ENCODE data around the gene TNFRSF19.

TNFRSF19 gene

DNA sequence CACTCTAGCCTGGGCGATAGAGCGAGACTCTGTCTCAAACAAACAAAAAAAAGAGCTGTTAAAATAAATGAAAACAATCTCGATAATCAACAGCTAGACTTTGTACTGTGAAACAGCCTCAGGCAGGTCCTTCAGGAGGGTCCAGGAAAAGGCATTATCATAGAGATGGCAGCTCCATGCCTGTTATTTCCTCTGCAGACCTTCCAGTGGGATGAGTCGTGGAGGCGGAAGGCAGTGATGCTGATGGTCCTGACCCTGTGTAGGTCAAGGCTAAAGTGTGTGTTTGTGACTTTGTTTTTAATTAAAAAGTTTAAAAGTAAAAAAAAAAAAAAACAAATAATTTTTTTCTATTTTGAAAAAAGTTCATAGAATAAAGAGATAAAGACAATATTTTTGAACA is 117.4 kb downstream of the TNFRSF19 start:
- peak; percentile 41 for DNase-seq

DNA sequence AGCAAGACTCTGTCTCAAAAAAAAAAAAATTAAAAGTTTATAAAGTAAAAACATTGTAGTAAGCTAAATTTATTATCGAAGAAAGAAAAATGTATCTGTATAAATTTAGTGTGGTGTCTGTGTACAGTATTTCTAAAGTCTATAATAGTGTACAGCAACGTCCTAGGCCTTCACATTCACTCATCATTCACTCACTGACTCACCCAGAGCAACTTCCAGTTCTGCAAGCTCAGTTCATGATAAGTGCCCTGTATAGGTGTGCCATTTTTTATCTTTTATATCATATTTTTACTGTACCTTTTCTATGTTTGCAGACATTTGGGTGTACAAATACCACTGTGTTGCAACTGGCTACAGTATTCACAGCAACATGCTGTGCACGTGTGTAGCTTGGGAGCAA is 118.1 kb downstream of the TNFRSF19 start:
- DNase-seq, result no peak

DNA sequence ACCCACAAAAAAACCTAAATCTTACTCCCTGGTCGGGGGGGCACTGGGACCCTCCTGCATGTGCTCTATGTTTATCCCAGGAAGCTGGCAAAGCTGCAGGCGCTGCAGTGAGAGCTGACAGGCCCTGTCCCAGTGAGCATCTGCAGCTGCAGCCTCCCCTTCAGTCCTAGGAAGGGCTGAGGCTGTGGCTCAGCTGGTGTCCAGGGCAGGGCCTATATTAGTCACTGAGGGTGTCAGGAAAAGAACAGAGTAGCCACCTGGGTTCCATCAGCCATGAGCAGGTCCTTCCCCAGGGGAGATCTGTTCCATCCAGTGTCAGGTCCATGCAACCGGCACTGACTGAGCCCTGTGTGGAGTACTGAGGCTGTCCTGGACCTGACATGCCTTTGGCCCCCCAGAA is 120.5 kb downstream of the TNFRSF19 start:
- no peak for DNase-seq

DNA sequence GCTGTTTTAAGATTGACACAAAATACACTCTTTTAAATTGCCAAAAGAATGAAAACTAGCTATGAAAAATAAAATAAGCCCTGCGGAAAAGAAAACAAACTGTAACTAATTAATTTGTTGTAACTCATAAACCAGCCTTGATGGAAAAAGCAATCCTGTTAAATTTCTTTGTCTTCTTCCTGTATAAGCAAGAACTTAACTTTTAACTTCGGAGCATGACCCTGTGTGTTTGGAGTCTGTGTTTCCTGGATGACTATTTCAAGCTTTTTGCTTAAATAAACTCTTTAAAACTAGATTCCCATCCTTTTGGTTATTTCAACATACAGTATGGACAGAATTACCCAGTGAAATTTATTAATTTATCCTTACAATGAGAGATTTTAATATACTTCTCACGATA is 122.6 kb downstream of the TNFRSF19 start:
- DNase-seq, result no peak

DNA sequence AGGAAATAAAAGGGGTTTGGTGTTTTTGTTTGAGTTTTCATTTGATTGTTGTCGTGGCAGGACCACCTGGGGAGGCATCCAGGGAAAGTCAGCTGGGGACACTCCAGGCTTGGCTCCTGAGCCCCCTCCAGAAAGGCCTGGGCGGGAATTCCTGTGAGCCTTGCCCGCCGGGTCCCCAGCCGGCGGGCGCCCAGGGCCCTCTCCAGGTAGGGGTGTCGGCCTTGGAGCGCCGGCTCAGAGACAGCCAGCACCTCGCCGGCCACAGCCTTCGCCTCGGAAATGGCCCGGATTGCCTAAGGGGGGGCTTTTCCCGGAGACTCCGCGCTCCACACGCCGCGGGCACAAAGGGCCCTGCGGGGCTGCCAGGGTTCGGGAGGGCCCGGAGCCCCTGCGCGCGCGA is 125.0 kb downstream of the TNFRSF19 start:
- no peak for DNase-seq

DNA sequence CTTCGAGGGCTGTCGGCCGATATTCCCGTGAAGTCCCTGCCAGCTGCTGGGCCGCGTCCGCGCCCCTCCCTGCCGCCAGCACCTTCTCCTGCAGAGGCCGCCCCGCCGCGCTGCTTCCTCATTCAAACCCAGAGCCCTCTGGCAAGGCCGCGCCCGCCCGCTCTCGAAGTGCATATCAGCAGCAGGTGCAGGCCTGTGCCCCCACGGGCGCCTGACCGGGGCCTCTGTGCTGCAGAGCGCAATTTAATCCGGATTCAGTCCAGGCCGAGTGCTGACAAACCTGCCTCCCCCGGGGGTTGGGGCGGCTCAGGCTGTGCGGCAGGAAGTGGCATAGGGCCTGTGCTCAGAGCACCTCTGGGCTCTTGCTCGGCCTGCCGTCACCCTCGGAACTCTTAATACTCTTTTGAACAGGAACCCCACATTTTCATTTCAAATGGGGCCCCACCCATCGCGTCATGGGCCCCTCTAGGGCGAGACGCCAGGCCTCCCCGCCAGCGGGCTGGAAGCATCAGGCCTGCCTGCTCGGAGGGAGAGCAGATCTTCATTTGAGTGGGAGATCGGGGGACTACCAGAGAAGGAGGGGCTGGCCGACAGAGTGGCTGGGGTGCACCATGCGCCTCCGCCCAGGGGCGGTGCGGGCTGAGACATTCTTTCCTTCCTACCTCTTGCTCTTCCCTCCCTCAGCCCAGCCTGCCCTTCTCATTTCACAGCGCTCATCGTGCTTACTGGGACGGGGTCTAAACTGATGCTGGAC is 125.7 kb downstream of the TNFRSF19 start:
- peak; percentile 40 for DNase-seq

DNA sequence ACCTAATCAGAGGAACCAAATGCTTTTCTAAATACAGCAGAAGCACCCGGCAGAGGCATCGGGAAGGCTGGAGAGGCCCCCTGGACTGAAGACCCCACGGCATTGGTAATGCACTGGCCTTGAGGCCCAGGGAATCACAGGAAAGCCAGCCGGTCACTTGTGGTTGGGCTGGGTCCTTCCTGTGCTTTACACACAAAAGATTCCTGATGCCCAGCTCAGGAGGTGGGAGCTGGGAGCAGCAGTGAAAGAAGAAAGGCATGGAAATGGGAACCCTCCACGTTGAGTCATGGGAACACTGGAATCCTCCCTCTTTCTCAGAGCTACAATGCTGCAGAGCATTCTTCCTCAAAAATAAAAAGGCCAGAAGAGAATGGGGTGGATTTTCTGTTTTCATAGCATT is 126.4 kb downstream of the TNFRSF19 start:
- DNase-seq, result peak; percentile 53

DNA sequence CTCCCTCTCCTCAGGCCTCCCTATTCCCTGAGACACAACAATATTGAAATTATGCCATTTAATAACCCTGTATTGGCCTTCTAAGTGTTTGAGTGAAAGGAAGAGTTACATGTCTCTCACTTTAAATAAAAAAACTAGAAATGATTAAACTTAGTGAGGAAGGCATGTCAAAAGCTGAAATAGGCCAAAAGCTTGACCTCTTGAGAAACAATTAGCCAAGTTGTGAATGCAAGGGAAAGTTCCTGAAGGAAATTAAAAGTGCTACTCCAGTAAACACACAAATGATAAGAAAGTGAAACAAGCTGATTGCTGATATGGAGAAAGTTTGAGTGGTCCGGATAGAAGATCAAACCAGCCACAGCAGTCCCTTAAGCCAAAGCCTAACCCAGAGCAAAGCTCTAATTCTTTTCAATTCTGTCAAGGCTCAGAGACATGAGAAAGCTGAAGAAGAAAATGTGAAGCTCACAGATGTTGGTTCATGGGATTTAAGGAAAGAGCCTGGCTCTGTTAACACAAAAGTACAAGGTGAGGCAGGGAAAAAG is 127.6 kb downstream of the TNFRSF19 start:
- DNase-seq, result no peak

DNA sequence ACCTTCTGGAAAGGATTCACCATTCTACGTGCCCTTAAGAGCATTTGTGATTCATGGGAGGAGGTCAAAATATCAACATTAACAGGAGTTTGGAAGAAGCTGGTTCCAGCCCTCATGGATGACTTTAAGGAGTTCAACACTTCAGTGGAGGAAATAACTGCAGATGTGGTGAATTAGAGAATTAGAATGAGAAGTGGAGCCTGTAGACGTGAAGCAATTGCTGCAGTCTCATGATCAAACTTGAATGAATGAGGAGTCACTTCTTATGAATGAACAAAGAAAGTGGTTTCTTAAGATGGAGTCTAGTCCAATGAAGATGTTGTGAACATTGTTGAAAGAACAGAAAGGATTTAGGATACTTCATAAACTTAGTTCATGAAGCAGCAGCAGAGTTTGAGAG is 129.1 kb downstream of the TNFRSF19 start:
- DNase-seq, result no peak

DNA sequence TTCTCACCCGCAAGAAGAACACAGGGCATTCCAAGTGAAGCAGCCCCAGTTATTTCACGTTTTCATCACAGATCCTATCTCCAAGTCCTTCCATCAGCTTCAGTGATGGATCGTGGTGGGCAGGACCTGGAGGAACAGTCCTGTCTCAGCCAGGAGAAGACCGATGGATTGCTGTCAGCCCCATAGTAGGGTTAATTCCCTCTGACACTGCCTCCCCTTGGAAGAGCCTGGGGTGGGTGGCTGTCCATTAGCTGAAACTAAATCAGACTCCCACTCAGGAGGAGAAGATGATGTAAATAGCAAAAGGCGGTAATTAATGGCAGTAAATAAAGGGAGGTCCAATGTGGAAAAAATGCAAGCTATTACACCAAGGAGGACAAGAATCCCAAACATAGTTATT is 131.0 kb downstream of the TNFRSF19 start:
- no peak for DNase-seq

DNA sequence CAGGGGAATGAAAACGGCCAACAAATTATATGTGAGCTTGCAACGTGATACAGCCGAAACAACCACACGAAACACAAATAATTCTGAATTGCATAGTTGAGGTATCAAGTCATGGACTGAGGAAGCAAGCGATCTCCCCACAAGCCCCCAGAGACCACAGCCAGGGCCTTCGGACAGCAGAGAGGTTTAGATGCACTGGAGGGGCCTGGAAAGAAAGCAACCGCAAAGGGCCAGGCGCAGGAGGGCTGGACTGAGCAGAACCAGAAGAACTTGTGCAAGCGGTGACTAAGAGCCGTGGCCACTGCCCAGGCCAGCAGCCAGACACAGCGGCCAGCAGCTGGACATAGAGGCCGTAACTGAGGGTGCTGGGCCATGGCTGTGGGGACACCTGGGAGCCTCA is 131.4 kb downstream of the TNFRSF19 start:
- DNase-seq, result peak; percentile 84

DNA sequence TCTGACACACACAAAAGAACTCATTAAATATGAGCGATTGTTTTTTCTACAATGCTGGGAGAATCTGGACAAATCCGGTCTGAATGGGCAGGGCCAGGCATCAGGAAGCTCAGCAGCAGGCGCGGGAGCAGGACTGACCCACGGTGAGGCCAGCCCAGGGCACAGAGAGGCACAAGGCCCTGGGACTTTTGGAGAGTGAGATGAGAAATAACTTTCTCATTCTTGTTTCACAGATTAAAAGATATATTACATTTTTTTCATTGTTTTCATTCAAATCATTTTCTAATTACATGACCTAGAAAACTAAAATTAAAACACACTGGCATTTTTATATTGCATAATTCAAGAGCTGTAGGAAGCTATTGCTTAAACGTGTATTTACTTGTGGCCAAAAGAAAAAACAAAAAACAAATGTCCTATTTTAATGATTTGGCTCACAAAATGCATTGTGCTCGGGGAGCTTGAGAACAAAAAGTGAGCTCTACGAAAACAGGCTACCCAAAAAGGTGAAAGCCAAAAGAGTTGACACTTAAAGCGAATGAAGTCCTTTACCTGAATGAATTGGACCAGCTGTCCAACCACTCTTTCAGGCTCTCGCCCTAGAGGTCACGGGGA is 133.1 kb downstream of the TNFRSF19 start:
- DNase-seq, result peak; percentile 30

DNA sequence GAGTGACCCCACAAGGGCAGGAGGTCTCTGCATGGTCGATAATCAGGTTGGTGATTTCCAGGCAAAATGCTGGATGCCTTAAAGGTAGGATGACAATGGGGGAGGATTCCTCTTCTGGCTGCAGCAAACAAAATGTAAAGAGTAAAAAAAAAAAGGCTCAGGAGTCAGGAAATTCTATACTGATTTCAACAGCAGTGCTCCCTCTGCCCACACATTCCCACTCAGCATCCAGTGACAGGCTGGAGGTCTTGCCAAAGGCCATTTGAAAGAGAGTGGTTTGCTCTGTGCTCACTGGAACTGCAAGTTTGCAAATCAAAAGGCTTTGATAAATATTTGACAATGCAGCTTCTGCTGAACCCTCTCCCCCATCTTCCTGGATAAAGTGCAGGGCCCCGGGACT is 135.4 kb downstream of the TNFRSF19 start:
- DNase-seq, result no peak

DNA sequence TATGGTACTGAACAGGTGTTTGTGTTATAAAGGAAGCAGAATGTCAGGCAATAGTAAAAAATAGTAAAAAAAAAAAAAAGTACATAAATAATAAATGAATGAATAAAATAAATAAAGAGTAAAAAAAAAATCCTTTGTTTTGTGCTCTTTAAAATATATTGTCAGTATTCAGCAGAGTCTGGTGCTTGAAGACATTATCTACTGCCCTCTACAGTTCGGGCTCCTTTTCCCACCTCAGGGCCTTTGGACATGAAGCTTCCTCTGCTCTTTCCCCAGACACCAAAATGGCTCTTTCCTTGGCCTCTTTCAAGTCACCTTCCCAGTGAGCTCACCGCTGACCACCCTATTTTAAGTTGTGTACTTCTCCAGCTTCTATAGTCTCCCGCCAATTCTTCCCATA is 137.5 kb downstream of the TNFRSF19 start:
- peak; percentile 54 for DNase-seq

DNA sequence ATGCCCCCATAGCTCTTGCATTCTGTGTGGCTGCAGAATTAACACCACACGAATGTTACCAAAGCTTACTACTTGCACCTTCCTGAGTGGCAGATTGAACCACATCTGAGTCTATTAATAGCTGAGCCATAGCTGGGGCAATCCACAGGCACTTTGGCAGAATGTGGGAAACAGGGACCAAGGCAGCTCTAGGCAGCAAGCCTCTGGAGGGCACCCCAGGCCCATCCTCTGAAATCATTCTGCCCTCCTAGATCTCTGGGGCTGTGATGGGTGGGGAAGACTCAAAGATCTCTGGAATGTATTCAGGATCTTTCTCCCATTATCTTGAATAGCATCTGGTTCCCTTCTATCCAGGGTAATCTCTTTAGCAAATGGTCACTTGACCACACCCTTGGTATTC is 139.3 kb downstream of the TNFRSF19 start:
- DNase-seq, result no peak

DNA sequence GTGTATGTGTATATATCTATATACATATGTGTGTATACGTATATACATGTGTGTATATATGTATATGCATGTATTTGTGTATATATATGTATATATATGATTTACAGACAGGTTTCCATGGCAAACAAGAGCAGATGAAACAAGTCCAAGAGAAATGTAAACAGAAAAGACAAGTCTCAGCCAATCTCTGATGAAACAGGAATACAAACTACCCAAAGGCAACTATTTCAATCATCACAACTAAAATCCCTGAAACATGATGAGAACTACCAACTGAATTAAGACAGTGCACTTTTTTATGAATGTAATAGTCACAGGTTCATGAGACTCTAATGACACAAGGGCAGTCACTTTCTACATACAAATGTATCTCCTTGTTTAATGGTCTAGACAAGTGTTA is 140.2 kb downstream of the TNFRSF19 start:
- no peak for DNase-seq

DNA sequence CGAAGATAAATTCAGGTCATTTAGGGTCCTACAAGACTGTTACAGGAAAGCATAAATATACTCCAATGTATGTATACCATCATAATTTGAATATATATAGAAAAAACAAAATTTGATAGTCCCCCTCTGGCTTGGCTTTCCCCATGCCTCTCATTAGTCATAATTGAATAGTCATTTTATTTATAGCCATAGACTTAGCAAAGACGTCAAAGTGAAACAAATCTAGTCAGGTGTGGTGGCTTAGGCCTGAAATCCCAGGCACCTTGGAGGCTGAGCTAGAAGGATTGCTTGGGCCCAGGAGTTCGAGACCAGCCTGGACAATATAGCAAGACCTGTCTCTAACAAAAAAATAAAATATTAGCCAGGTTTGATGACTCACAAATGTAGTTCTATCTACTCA is 141.1 kb downstream of the TNFRSF19 start:
- DNase-seq, result no peak

DNA sequence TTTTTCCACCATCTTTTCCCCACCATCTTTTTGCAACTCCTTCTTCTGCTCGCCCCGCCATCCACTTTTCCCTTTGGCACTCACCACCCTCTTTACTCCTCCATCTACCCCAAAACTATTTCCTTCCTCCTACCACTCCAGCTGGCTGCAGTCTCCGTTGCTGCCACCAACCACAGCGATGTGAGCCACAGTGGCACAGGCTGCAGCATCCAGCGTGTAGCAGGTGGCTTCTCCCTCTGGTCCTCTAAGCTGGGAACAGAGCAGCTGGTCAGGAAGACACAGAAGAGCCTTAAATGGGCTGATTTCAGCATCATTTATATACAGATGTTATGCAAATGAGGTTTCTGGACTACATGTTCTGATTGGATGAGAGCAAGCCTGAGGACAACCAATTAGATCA is 144.5 kb downstream of the TNFRSF19 start:
- no peak for DNase-seq

DNA sequence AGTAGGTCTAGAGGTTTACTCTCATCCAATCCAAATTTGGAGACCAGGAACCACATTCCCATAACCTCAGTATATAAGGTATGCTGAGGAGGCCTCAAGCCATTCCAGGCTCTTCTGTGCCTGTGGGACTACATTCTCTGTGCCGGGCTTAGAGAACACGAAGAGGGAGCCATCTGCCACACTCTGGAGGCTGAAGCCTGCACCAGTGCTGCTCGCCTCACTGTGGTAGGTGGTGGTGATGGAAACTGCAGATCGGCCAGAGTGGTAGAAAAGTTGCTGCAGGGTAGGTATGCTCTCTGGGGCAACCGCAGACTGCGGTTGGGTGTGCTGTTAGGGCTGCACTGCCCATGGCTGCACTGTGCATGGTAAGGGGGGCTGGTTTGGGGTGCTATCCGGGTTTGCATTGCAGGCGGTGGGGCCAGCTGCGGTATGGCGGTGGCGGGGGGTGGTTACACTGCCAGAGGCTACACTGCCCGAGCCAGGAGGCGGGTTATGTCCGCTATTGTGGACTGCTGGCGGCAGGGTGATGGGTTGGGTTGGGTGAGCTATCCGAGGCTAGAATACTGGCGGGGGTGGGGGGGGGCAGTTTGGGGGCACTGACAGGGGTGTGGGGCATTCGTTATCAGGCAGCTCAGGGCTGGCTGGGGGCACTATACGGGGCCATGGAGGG is 145.0 kb downstream of the TNFRSF19 start:
- DNase-seq, result no peak

DNA sequence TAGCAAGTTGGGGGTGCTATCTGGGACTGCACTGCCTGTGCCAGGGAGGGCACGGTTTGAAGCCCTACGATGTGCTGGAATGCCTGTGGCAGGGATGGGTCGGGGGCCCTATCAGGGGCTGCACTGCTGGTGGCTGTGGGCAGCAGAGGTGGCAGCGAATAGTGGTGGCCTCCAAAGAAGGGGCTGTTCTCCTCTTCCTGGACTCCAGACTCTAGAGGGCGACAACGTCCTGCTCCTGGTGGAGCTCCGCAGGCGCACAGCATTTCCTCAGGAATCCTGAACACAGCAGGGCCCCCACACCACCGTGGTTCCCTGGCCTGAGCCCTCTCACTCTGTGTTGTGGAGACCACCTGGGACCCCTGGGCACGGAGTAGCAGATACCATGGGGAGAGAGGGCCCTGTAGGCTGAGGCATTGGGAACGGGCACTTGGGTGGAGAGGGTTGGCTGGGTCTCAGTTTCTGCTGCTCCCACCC is 145.6 kb downstream of the TNFRSF19 start:
- DNase-seq, result no peak

DNA sequence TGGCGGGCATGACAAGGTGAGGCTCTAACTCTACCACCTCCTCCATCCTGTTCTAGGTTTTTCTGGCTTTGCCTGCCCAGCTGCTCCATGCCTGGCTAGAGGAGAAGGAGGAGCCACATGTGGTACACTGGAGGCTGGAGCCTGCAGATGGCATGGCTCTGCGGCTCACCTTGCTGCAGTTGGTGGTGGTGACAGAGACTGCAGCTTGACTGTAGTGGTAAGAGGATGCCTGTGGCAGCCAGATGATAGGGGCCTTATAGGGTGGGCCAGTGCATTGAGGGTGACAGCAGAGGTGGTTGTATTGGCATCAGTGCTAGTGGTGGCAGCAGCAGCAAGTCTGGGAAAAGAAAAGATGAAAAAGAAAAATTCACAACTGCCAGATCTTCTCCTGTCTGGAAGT is 146.2 kb downstream of the TNFRSF19 start:
- no peak for DNase-seq

DNA sequence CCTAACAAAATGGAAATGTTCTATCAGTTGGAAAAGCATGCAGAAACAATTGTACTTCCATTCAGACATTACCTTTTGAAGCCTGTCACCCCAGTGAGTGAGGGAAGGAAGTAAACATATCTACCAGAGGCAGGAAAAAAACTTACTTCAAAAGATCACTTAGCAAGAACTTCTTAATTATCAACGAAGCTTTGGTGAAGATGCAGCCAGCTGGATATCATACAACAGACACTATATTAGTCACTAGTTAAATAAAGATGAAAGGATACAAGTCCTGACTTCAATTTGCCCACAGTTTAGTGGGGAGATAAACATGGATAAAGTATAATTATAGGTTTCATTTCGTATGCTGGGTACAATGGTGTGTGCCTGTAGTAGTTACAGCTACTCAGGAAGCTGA is 148.8 kb downstream of the TNFRSF19 start:
- no peak for DNase-seq

DNA sequence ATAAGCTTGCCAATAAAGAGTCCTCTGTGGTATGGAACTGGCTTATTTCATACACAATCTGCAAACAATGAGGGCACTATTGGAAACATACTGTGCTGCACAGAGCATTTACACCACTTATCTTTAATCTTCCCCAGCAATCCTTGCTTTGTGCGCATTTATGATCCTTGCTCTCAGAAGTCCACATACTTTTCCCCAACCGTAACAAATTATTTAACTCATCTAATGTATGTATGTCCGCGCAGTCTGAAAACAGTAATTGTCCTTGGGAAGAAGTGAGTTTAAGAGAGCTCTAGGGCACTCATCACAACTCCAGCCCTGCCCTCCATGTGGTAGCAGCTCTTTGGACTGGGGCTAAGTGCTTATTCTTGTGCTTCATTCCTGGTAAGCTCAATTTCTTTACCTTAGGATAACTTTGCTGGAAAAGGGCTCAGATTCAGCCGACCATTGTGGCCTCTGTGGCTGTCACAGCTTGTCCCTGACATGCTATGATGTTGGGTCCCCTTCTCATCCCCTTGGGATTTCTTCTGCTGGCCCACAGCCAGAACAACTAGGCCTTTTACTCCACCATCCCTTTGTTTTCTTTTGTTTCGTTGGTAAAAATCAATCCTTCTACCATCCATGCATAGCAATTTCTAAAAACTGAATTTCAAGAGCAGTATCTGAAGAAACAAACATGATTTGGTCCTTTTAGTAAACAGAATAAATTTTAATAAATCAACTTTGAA is 152.7 kb downstream of the TNFRSF19 start:
- no peak for DNase-seq
